ENCODE results near the gene DNAH8.

DNAH8 gene

DNA sequence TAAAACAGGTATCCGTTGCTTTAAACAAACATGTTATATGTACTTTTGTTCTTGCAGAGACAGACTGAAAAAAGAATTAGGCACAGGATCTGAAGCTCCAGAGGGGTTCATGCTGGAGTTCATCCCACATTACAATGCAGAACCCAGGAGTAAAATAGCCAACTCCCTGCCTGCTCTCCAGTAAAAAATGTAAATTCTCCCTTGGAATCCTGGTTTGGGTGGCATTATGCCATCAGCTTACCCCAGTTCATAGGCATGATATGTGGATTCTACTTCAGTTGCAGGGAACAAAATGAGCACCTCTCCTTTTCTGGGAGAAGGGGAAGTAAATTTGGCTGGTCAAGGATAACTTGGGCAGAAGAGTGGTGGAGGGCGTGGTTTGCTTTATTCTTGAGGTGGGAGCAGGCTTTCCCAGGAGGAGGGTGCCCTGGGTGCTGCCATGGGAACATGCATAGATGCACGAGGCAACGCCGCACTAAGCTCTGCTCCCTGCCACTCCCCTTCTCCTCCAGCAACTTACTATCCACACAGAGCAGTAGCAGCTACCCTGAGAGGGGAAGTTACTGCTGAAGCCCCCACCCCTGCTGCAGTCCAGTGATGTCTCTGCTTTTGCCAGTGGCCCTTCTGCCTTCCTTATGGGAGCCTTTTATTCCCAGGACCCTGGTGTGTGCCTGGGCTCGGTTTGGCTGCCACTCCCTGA lies 261.8 kb downstream of the DNAH8 start:
- DNase-seq, result no peak

DNA sequence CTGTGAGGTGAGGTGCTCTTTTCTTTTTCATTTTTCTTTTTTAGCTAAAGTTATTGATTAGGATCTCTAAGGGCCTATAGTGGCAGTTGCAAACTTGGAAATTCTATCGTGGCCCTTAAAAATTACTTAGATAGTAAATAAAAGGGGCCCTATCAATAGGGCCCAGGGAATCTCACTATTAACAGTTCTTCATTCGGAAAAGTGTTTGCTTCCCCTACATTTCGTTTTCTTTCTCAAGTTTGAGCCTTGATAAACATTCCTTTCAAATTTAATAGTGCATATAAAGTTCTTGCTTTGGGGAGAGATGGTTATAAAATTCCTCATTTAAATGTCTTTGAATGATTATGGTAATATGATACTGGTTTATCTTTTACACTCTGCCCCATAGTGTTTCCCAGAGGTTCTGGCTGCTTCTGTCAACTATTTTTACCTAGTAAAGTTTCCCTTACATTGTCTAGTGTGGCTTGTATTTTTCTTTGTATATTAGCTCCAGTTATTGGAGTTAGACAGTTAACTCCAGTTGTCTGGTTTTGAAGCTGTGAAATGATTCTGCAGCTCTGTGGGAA lies 263.1 kb downstream of the DNAH8 start:
- no peak for DNase-seq

DNA sequence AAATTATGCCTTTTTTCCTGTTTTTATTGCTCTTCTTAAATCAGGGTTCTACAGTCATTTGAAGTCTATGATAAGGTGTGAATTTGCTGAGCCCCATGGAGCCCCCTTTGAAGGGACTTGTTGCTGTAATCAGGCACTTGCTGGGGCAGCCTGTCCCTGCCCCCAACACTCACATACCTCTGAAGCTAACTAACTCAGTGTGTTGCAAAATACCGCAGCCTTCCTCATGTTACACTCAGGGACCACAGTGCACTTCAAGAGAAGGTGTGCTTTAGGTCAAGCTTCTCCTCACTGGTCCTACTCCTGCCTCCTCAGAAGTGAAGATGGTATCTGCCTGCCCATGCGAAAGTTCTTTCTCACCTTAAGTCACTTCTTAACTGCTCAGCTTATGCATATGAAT lies 267.4 kb downstream of the DNAH8 start:
- DNase-seq, result no peak

DNA sequence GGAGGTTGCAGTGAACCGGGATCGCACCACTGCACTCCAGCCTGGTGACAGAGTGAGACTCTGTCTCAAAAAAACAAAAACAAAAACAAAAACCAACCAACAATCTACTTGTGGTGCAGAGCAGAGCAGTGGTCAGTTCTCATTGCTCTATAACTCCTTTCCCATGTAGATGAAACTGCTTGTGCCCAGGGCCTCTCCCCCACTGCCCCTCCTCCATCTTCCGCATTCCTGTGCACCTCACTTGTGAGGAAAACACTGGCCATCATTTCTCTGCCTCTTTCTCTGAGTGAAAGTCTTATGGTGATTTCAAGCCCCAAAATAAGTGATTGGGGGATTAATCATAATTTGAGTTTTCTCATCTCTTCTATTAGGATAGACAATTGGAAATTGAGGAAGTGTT lies 269.6 kb downstream of the DNAH8 start:
- DNase-seq, result no peak

DNA sequence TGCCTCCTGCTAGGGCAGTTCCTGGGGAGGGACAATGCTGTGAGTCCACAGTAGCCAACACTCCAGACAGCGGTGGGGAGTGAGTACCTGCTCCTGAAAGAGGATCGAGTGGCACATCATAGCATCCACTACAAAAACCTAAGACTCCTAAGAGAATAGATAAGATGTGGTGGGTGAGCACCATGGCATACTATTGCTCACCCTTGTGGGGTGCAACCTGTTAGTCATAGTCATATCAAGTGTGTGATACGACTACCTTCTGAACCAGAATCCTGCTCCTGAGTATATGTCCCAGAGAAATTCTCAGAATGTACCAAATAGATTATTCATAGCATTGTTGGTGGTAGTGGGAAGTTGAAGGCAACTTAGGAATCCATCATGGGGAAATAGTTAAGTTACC lies 270.7 kb downstream of the DNAH8 start:
- no peak for DNase-seq

DNA sequence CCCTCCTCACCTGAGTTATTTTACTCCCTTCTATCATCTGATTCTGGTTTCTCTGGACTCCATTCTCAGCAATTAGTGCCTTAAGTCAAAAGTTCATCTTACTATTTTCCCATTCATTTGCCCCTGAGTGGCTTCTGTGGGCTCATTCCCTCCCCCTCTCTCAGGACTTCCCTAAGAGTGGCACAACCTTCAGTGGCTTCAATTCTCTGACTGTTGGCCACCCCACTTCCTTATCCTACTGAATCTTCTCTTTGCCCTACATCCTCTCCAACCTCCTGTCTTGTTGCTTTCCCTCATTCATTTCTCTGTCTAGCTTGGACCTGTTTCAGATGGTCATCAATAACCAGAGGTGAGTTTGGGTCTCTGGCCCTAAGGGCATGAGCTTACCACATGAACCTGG lies 272.4 kb downstream of the DNAH8 start:
- no peak for DNase-seq

DNA sequence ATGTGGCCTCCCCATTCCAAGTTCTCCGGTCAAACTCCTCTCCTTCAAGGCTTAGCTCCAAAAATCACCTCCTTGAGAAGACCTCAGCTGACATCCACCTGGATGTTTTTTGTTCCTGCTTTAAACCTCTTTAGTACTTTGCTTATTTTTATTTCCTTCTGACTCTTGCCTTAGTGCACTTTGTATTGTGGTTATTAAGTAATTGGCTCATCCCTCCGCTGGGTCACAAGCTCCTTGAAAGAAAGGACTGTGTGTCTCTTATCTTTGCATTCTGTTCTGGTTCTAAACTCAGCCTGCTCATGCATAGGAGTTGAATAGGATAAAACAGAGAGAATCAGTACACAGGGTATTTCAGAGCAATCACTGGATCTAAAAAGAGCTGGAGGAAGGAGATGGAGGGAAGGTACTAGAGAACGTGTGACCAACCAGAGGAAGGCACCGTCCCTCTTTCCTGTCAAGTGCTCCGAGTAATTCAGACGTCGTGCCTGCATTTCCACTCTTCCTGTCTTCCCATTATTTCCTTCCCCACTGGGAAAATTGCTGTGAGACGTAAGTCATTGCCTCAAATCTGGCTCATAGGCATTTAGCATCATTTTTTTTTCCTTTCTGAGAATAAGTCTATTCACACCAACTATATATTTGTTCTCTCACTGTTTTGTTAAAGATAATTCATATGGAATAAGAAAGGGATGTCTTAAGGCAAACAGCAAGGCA lies 273.8 kb downstream of the DNAH8 start:
- no peak for DNase-seq

DNA sequence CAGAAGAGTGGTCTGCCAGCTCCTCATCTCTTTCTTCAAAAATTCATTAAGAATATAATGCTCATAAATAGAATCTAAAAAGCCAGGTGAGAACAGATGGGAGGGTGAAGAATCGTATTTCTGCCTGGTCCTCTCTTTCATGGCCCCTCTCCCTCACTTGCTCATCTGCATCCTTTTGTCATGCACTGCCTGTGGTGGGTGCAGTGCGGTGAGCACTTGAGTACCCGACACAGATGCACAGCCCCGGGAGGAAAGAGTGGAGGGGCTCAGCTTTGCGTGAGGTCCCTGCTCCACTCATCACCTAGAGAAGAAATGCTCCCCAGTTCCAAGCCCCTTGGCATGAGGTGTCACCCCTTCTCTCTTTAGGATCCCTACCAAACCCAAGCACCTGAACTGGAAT lies 275.4 kb downstream of the DNAH8 start:
- no peak for DNase-seq

DNA sequence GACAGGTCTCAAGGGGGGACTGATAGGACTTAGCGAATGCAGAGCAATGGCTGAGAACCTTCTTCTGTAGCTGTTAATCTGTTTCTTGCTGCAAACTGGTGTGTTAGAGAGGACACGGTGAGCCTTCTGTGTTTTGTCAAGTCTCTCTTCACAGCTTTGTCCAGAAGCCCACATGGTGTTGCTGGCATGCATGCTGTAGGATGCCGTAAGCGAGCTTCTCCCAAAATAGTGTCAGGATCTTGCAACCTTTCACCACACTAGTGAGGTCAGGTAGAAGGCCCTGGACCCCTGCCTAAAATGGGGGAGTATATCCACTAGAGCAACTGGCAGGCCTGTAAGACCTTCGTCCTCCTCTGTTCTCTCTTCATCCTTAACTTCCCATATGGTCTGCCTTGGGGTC lies 281.6 kb downstream of the DNAH8 start:
- DNase-seq, result no peak

DNA sequence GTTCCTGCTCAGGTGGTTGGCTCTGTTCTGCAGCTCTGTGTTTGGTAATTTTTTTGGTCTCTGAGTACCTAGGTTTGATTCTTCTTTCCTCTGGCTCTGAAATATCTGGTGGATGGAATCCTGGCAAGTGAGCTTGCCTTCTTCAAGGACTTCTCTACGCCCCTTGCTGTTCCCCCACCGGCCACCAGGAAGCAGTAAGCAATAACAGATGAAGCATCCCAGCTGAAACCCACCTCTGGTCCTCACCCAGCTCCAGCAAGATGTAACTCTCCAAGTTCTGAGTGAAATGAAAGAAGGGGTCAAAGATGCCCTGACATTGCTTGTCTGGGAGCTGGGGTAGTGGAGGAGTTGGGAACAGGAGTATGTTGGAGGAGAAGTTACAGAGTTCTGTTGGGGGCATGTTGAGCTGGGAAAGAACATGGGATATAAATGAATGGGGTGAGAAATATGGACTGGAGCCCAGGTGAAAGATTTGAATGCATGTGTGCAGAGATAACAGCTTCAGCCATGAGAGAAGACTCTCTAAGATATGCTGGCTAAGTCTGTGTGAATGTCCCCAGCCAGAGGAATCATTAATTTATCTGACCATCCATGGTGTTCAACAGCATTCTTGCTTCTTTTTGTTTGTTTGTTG lies 282.1 kb downstream of the DNAH8 start:
- DNase-seq, result peak; percentile 64

DNA sequence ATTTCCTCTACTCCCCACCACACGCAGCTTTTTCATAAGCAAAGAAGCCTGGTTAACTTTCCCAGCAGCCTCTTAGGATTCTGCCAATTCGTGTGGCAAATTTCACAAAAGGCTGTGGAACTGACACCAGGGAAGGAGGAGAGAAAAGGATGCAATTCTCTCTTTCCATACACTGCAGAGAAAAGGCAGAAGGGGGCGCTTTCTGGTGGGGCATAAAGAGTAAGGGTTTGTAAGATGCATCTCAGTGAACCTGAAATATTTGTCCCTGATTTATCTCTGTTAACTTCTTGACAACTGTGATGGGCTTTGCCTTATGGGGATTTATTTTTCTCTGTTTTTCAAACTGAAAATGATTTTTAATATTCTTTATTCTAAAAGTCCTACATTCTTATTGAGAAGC lies 288.0 kb downstream of the DNAH8 start:
- DNase-seq, result peak; percentile 42

DNA sequence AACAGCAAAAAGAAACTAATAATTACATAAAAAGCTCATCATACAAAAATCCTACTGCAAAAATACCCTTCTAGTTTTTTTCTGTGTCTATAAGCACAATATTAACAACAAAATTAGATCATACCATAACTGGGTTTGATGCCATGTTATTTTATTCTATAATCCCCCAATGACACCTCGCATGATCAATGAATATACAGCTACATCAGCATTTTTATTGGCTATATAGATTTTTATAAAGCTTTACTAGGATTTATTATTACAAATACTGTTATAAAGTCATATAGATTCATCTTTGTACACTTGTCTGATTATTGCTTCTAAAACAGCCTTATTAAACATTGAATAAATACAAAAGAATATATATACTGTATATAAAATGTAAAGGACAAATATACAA lies 288.4 kb downstream of the DNAH8 start:
- no peak for DNase-seq

DNA sequence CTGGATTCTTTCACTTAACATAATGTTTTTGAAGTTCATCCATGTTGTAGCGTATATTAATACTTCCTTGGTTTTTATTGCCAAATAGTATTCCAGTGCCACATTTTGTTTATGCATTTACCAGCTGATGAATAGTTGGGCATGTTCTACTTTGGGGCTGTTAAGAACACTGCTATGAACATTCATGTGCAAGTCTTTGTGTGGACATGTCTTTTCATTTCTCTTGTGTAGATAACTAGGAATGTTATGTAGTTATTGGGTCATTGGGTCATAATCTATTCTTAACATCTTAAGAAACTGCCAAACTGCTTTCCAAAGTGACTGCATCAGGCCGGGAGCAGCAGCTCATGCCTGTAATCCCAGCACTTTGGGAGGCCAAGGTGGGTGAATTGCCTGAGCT lies 289.7 kb downstream of the DNAH8 start:
- DNase-seq, result no peak

DNA sequence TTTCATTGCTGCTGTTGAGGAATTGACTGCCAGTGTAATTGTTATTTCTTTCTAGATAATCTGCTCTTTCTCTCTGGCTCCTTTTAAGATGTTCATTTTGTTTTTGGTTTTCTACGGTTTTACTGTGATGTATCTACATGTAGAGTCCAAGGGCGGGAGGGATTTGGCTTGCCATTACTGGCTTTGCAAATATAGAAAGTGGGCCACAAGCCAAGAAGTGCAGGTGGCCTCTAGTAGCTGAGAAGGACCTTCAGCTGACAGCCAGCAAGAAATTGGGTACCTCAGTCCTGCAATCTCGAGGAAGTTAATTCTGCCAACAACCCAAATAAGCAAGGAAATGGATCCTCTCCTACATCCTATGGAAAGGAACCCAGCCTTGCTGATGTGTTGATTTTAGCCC lies 290.7 kb downstream of the DNAH8 start:
- no peak for DNase-seq

DNA sequence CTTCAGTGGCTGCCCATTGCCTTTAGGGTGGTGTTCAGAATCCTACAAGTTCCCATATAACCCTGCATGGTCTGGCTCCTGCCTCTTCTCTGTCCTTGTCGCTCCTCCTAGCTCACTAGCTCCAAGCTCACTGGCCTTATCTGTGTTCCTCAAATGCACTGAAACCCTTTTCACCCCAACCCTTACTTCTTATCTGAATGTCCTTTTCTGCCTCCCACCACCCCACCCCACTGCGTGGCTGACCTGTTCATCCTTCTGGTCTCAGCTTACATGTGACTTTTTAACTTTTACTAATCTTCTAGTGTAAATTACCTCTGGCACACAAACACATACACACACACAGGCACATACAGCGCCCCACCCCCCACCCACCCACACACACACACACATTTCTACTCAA lies 292.5 kb downstream of the DNAH8 start:
- no peak for DNase-seq

DNA sequence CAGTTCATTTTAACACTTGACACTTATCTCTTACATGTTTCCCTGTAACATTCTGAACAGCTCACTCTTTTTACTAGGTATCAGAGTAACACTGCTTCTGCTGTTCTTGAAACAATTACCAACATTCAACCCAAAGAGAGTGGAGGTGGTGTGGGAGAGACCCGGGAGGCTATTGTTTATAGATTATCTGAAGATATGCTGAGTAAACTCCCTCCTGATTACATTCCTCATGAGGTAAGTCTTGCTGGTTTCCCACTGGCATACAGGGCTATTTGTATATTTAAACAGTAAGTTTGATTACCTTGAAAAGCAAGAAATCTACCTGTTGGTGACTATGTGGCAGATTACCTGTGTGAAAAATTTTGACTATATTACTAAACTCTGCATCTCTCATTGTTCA lies 293.6 kb downstream of the DNAH8 start:
- no peak for DNase-seq

DNA sequence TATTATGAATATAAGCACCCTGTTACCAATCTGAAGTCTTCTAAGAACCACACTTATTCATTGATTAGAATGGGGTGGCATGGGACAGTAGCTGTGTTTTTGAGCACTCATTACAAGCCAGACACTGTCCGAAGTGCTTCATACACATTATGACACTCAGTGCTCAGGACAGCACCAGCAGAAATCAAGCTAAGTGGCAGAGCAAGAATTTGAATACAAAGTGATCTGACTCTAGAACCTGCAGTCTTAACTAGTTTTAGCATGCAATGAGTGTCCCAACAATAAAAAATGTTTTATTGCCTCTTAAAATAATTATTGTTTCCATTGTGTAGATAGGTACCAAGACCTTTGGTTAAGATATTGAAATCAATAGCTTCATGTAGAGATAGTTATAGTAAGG lies 294.4 kb downstream of the DNAH8 start:
- DNase-seq, result no peak

DNA sequence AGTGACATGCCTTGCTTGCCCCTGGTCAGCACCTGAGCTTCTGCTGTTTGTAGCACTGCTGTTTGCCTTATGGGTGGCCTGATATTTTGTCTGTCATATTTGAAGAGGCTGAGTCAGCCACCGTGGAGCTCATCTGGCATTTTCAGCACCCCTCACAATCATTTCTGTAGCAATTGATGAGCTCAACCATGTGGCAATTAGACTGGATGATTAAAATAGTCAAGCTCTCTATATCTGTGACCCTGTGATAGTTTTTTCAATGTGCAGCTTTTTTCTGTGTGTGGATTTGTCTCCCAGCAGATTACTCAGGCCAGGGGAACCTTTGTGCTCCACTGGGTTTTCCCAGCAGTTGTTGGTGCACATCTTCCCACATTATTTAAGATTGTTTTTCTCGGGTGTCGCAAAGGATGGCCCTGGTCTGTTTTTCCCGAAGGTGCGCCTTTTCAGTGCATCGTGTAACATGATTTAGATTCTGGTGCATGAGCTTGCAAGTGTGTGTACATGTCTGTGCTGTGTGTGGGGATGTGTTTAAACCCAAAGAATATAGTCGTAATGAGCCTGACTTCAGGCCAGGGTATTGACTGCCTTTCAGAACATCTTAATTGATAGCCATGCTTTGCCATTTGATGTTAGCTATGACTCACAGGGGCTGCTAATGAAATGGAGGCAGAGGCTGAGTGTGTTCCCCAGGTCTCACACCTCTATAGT lies 301.9 kb downstream of the DNAH8 start:
- no peak for DNase-seq

DNA sequence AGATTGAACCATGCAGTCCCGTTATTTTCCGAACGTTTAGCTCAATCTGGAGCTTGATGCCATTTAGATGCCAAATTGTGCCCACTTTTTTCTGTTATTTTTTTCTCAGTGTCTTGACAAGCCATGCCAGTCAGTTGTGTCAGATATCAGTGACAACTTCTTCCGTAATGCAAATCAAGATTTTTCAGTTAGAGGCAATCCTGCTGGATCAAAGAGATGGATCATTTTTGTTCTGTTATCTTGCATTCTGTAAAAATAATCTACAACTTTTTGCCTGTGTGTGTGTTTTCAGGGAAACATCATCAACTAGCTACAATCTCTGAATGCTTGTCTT lies 302.4 kb downstream of the DNAH8 start:
- DNase-seq, result no peak

DNA sequence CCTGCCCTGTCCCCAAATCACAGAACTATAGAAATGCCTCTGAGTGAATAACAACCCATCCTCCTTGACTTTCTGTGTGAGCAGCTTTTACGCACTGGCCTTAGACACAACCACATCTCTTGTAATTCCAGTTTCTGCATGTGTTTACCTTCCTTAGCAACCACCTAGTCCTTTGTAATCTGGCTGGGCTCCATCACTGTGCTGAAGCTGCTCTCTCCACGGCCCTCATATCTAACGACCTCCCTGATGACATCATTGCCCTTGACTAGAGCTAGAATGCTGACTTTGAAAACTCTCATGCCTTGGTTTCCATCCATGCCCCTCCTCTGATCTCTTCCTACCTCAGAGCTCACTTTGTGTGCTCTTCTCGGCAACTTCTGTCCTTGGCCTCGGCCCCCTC lies 303.0 kb downstream of the DNAH8 start:
- DNase-seq, result no peak

DNA sequence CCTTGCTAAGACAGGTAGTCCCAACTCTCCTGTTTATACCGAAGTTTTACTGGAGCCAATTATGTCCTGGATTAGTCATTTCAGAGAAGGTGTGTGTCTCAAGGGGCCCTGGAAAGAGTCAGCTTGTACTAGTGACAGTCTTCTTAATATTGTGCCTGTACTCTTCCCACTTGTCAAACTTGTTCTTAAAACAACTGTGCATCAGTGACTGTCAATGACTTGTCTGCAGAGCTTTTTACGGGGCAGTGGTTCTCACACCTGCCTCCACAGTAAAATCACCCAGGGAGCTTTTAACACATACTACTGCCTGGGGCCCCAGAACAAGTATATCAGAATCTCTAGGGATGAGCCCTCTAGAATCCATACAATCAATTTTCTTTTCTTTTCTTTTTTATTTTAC lies 305.0 kb downstream of the DNAH8 start:
- no peak for DNase-seq

DNA sequence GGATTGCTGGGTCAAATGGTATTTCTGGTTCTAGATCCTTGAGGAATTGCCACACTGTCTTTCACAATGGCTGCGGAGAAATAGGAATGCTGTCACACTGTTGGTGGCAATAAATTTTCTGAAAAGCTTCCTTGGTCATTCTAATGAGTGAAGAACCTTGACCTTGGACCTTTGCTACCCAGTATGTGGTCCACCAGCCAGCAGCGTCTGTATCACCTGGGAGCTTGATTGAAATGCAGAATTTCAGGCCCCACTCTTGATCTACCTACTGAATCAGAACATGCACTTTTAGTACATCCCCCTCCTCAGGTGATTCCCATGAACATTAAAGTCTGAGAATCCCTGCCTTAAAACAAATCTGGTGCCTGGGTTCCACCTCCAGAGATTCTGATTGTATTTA lies 305.9 kb downstream of the DNAH8 start:
- no peak for DNase-seq

DNA sequence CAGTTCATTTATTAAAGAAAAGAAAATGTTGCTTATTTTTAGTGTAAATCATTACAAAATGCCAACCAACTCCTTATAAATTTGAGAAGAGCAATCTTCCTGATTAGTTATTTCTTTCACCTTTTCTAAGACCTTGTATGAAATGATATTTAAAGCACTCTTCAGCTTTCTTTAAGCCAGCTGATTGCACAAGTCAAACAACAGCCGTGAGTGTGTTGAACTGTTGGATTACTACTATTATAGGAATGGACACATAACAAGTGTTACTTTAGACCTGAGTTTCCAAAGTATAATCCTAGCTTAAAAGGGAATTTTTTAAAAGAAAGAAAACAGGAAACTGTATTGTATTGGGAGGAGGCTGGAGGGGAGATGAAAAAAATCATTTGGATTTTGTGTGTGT lies 306.7 kb downstream of the DNAH8 start:
- DNase-seq, result no peak

DNA sequence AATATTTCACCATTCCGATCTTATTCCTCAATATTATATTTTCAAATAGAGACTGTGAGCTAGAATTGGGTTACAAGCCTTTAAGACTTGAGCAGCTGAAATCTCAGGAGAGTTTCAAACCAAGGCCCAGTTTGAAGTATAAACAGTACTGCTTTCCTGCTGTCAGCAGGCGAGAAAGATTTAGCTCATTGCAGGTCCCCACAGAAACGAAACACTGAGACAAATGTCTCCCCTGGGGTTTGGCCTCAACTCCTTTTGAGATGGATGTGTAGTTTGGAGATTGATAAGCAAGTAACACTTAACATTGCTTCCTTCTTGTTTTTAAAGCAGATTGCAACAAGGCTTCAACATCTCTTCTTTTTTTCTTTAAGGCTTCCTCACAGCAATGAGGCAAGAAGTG lies 311.1 kb downstream of the DNAH8 start:
- no peak for DNase-seq
